IMR-90 (cell line): ENCODE results near the gene RNF34. TPM values are rescaled to one million over a fixed set of nuclear protein-coding genes. Genes with fewer than 3 reads are reported as not detected.

ENCODE experiments used
- ATAC-seq: fragments of 200-7000 bp; cut with Tn5 transposase; 2 replicates; pipeline ENCODE4 v1.9.1; 2020; ENCODE audit warnings: low read depth, mild to moderate bottlenecking, moderate library complexity
- BruUV-seq: library from RNA; stranded (reverse); fragments of 400-500 nt; replicated peaks from 2 replicates; lab custom pipeline; 2021; lab: Mats Ljungman, UMichigan
- CTCF ChIA-PET: fragments of 300-600 bp; formaldehyde crosslinking; extraction: SDS; loops from one replicate; lab custom pipeline; 2021; ENCODE audit warnings: antibody characterized with exemption; lab: Yijun Ruan, JAX
- POLR2A ChIA-PET: fragments of 300-600 bp; sonication (Branson Sonifier 250); formaldehyde crosslinking; loops from one replicate; lab custom pipeline; 2022; ENCODE audit warnings: antibody characterized with exemption; ENCODE audit not compliant: unreplicated experiment; lab: Charles Lee
- DNase-seq: peaks from one replicate; pipeline ENCODE4 v3.0.0; 2013
- H2AFZ ChIP-seq: replicated peaks from 2 replicates; pipeline ENCODE3; 2013; ENCODE audit warnings: low read length, mild to moderate bottlenecking; ENCODE audit not compliant: poor library complexity
- H2AK5ac ChIP-seq: 2 replicates; pipeline ENCODE4 v1.6.1; 2013; ENCODE audit warnings: low read depth, low read length, inconsistent platforms
- H2AK9ac ChIP-seq: replicated peaks from 2 replicates; pipeline ENCODE3; 2013; ENCODE audit warnings: mild to moderate bottlenecking, low read depth, low read length, moderate library complexity; ENCODE audit not compliant: poor library complexity
- H2BK120ac ChIP-seq: 2 replicates; pipeline ENCODE4 v1.6.1; 2013; ENCODE audit warnings: low read depth, low read length, inconsistent platforms
- H2BK15ac ChIP-seq: 3 replicates; pipeline ENCODE4 v1.6.1; 2013; ENCODE audit warnings: low read depth, low read length, inconsistent platforms
- H2BK20ac ChIP-seq: 2 replicates; pipeline ENCODE4 v1.6.1; 2013; ENCODE audit warnings: low read depth, mild to moderate bottlenecking, inconsistent platforms, low read length, moderate library complexity
- H2BK5ac ChIP-seq: 2 replicates; pipeline ENCODE4 v1.6.1; 2013; ENCODE audit warnings: mild to moderate bottlenecking, low read depth, low read length, inconsistent platforms; ENCODE audit not compliant: poor library complexity, severe bottlenecking
- H3K14ac ChIP-seq: replicated peaks from 2 replicates; pipeline ENCODE4 v1.6.1; 2013; ENCODE audit warnings: low read depth, low read length, inconsistent platforms
- H3K18ac ChIP-seq: 2 replicates; pipeline ENCODE4 v1.6.1; 2013; ENCODE audit warnings: low read depth, low read length, control low read depth
- H3K23ac ChIP-seq: 2 replicates; pipeline ENCODE4 v1.6.1; 2013; ENCODE audit warnings: low read depth, low read length, inconsistent platforms
- H3K27ac ChIP-seq: 2 replicates; pipeline ENCODE4 v1.5.1; 2013; ENCODE audit warnings: mild to moderate bottlenecking, control low read depth, low read length; ENCODE audit not compliant: insufficient read depth
- H3K27me3 ChIP-seq: 2 replicates; pipeline ENCODE4 v1.6.1; 2013; ENCODE audit warnings: low read length; ENCODE audit not compliant: control insufficient read depth, insufficient read depth
- H3K36me3 ChIP-seq: 2 replicates; pipeline ENCODE4 v1.6.1; 2013; ENCODE audit warnings: low read length, mixed read lengths; ENCODE audit not compliant: control insufficient read depth, insufficient read depth
- H3K4ac ChIP-seq: 2 replicates; pipeline ENCODE4 v1.6.1; 2013; ENCODE audit warnings: low read depth, low read length, inconsistent platforms
- H3K4me1 ChIP-seq: 2 replicates; pipeline ENCODE4 v1.6.1; 2013; ENCODE audit warnings: low read length, mixed read lengths; ENCODE audit not compliant: control insufficient read depth, insufficient read depth
- H3K4me2 ChIP-seq: 2 replicates; pipeline ENCODE4 v1.6.1; 2013; ENCODE audit warnings: low read depth, mild to moderate bottlenecking, control low read depth, low read length, moderate library complexity
- H3K4me3 ChIP-seq: 2 replicates; pipeline ENCODE4 v1.5.1; 2013; ENCODE audit warnings: low read depth, mild to moderate bottlenecking, control low read depth, low read length, moderate library complexity; ENCODE audit not compliant: insufficient read depth
- H3K56ac ChIP-seq: 2 replicates; pipeline ENCODE4 v1.6.1; 2013; ENCODE audit warnings: low read length, inconsistent platforms; ENCODE audit not compliant: insufficient read depth; ENCODE audit errors: extremely low read depth
- H3K79me1 ChIP-seq, 2 experiments: 2 replicates each; pipeline ENCODE4 v1.6.1; 2013; ENCODE audit warnings: low read length in 2 of 2, inconsistent platforms in 1 of 2, low read depth in 1 of 2
- H3K9ac ChIP-seq: 2 replicates; pipeline ENCODE4 v1.6.1; 2013; ENCODE audit warnings: low read depth, low read length, control low read depth
- H3K9me1 ChIP-seq: 2 replicates; pipeline ENCODE4 v1.6.1; 2013; ENCODE audit warnings: low read length, inconsistent platforms; ENCODE audit not compliant: insufficient read depth
- H3K9me3 ChIP-seq: 2 replicates; pipeline ENCODE4 v1.6.1; 2013; ENCODE audit warnings: low read length; ENCODE audit not compliant: control insufficient read depth, insufficient read depth
- H4K20me1 ChIP-seq: 2 replicates; pipeline ENCODE4 v1.6.1; 2013; ENCODE audit warnings: low read length, inconsistent platforms; ENCODE audit not compliant: insufficient read depth
- H4K5ac ChIP-seq: 2 replicates; pipeline ENCODE4 v1.6.1; 2013; ENCODE audit warnings: mild to moderate bottlenecking, low read depth, low read length, control low read depth
- H4K8ac ChIP-seq, 2 experiments: 2 replicates each; pipeline ENCODE4 v1.6.1; 2013; ENCODE audit warnings: low read depth in 2 of 2, low read length in 2 of 2, control low read depth in 1 of 2, inconsistent platforms in 1 of 2
- H4K91ac ChIP-seq: 2 replicates; pipeline ENCODE4 v1.6.1; 2013; ENCODE audit warnings: low read depth, low read length, inconsistent platforms; ENCODE audit not compliant: insufficient read depth
- CTCF ChIP-seq: conservative IDR thresholded peaks from 2 replicates; pipeline ENCODE4 v1.5.1; 2012; ENCODE audit warnings: mild to moderate bottlenecking, low read depth, low read length, improper control_type of control experiment
- FOS ChIP-seq: fragments of 150-350 bp; IDR thresholded peaks from 2 replicates; pipeline ENCODE4 v1.6.1; 2016; ENCODE audit warnings: low read depth, low read length
- MXI1 ChIP-seq: IDR thresholded peaks from 2 replicates; pipeline ENCODE4 v1.6.1; 2012; ENCODE audit warnings: low read depth, mild to moderate bottlenecking, low read length, moderate library complexity, borderline replicate concordance
- USF2 ChIP-seq: fragments of 150-350 bp; IDR thresholded peaks from 2 replicates; pipeline ENCODE4 v1.6.1; 2017; ENCODE audit warnings: mild to moderate bottlenecking, antibody characterized with exemption, low read length, low read depth
- WGBS, 2 experiments: methylation state at CpG; one replicate each; pipeline versions ENCODE4 v1.1.5 to v1.1.7; 2013; ENCODE audit warnings: missing lambda C conversion rate in 2 of 2; ENCODE audit not compliant: insufficient read length in 1 of 2; ENCODE audit errors: extremely low coverage in 2 of 2; 5-methylcytosine and 5-hydroxymethylcytosine counted together
- dilution Hi-C: fragments of 300-500 bp; cut with HindIII; formaldehyde crosslinking; loops from one replicate; pipeline ENCODE4 v1.14.3; 2018; ENCODE audit warnings: low sequenced_read_pairs; ENCODE audit not compliant: unreplicated experiment
- in situ Hi-C: fragments of 300-500 bp; cut with MboI; formaldehyde crosslinking; loops from 3 replicates; pipeline ENCODE4 v1.14.3; 2019; ENCODE audit warnings: low sequenced_read_pairs, inconsistent platforms, mixed read lengths
- intact Hi-C: fragments of 100-400 bp; cut with micrococcal nuclease; formaldehyde crosslinking; loops from 2 replicates; pipeline ENCODE4 v1.10.0; 2022
- polyA plus RNA-seq, 3 experiments: library from polyadenylated mRNA; depleted of rRNA; stranded (reverse); fragments of >200 nt; gene quantifications; 2 replicates each; pipeline ENCODE4 v1.2.3, GENCODE V29; 2012; ENCODE audit warnings: low replicate concordance in 1 of 3
- total RNA-seq: library from RNA; depleted of rRNA; stranded (reverse); fragments of >200 nt; gene quantifications from 2 replicates; pipeline ENCODE4 v1.2.3, GENCODE V29; 2012

RNF34 gene
- total and polyA plus RNA-seq, 2 of the 4 experiments (the other 2 are of a cell fraction): 33.2 to 69.5 TPM

- H4K91ac ChIP-seq: no peak overlapping the region
- no peaks in the 10 kb centered on the region; the same call in 1 of the 2 replicates for H3K9me1 ChIP-seq
- H3K27me3 ChIP-seq: no peaks in the 10 kb centered on the region
- no peak overlapping the region for H3K9ac ChIP-seq
- H4K20me1 ChIP-seq: peaks cover 9% of the 10 kb centered on the region; the same call in 1 of the 2 replicates
- H3K4ac ChIP-seq: no peak overlapping the region
- dilution Hi-C loops: no loop called here
- ChIA-PET POLR2A (interaction anchor here (0.6 kb wide), 1 partner anchor 951 kb away, joined by 14 read pairs; no protein-coding TSS in a partner anchor), CTCF (interaction anchor here (1.0 kb wide), 1 partner anchor 12 kb away, joined by 3 read pairs; no protein-coding TSS in a partner anchor)
- H2BK120ac ChIP-seq: no peak overlapping the region
- no peak overlapping the region for H3K4me3 ChIP-seq
- no peak overlapping the region for H4K8ac ChIP-seq
- H2BK20ac ChIP-seq: no peak overlapping the region
- peaks cover 34 to 68% of the 10 kb centered on the region in 2 experiments for H3K79me1 ChIP-seq
- DNase-seq (no peak), ATAC-seq (no peak)
- H3K23ac ChIP-seq: no peak overlapping the region
- no peak overlapping the region for H4K5ac ChIP-seq
- H3K4me2 ChIP-seq: no peak overlapping the region
- H2BK15ac ChIP-seq: no peak overlapping the region
- no peaks in the 10 kb centered on the region; the same call in 1 of the 2 replicates for H3K4me1 ChIP-seq
- no peak overlapping the region for H2AK5ac ChIP-seq
- no peak overlapping the region for H2AFZ ChIP-seq
- no TSS peak for BruUV-seq
- WGBS, 2 experiments: no CpG with 5 or more reads among the region's 1 CpG
- no peak overlapping the region for H2AK9ac ChIP-seq
- no peak for TF ChIP-seq CTCF
- no peak for TF ChIP-seq USF2
- TF ChIP-seq MXI1: no peak
- TF ChIP-seq FOS: no peak
- no peak overlapping the region for H3K27ac ChIP-seq
- H3K14ac ChIP-seq: no peak overlapping the region
- no peaks in the 10 kb centered on the region for H3K9me3 ChIP-seq
- H3K18ac ChIP-seq: no peak overlapping the region
- no peak overlapping the region for H2BK5ac ChIP-seq
- intact Hi-C loops: loop anchor here (5.0 kb wide), 1 partner anchor 72 kb away; no protein-coding TSS in a partner anchor
- in situ Hi-C loops: no loop called here
- H3K36me3 ChIP-seq: peaks cover 14% of the 10 kb centered on the region
- H3K56ac ChIP-seq: no peak overlapping the region
These were observed 4.8 kb downstream of the RNF34 start for GRCh38 chr12:121404734-121405133.
